K562 (cell line): ENCODE measurements around the gene GP2. TPM values are rescaled to one million over a fixed set of nuclear protein-coding genes. Genes with fewer than 3 reads are reported as not detected.

ENCODE experiments used
- ATAC-seq: fragments of 200-7000 bp; cut with Tn5 transposase; 3 replicates; pipeline ENCODE4 v1.9.1; 2020; ENCODE audit warnings: moderate library complexity
- BruUV-seq: library from RNA; stranded (reverse); fragments of 400-500 nt; replicated peaks from 2 replicates; lab custom pipeline; 2021; lab: Mats Ljungman, UMichigan
- CTCF ChIA-PET: fragments of 300-600 bp; formaldehyde crosslinking; extraction: SDS; loops from one replicate; lab custom pipeline; 2021; ENCODE audit warnings: low intra/inter-chr PET ratio; lab: Yijun Ruan, JAX
- POLR2A ChIA-PET: fragments of 300-600, 350-650 bp; sonication (Branson Sonifier 250); formaldehyde crosslinking; extraction: SDS; loops from one replicate; lab custom pipeline; 2021; ENCODE audit warnings: antibody characterized with exemption, inconsistent platforms; lab: Yijun Ruan, JAX
- DNase-seq, 4 experiments: peaks; one replicate each; pipeline versions ENCODE4 v3.0.0 to v3.0.0-alpha.2; 2011 to 2018; ENCODE audit warnings: low spot score in 3 of 4, mixed read lengths in 3 of 4; ENCODE audit errors: extremely low read depth in 1 of 4
- FAIRE-seq: peaks from 2 replicates; lab custom pipeline; 2011; peaks lifted over from hg19 to GRCh38; lab: Jason Lieb, UNC
- H2AFZ ChIP-seq: 2 replicates; pipeline ENCODE4 v1.6.0; 2011; ENCODE audit warnings: low read depth, low read length, control low read depth, inconsistent platforms
- H3K27ac ChIP-seq: fragments of 200-600 bp; 3 replicates; pipeline ENCODE4 v1.8.0; 2011; ENCODE audit warnings: low read depth, mild to moderate bottlenecking, control low read depth, inconsistent platforms, low read length, moderate library complexity, mixed read lengths; ENCODE audit errors: extremely low read depth
- H3K27me3 ChIP-seq, 2 experiments: fragments of 300-600 bp in 1 of 2; 2 replicates in 1 of 2; 3 replicates in 1 of 2; pipeline versions ENCODE4 v1.6.0 to v1.8.0; 2011; ENCODE audit warnings: inconsistent platforms in 2 of 2, low read length in 2 of 2, mild to moderate bottlenecking in 1 of 2, mixed read lengths in 1 of 2, moderate library complexity in 1 of 2; ENCODE audit not compliant: control insufficient read depth in 2 of 2, insufficient read depth in 2 of 2
- H3K36me3 ChIP-seq: fragments of 300-600 bp; 3 replicates; pipeline ENCODE4 v1.8.0; 2011; ENCODE audit warnings: mild to moderate bottlenecking, low read length, inconsistent platforms; ENCODE audit not compliant: control insufficient read depth, insufficient read depth
- H3K4me1 ChIP-seq, 2 experiments: fragments of 200-600 bp in 1 of 2; replicated peaks in 1 of 2; 2 replicates in 1 of 2; 3 replicates in 1 of 2; pipeline versions ENCODE4 v1.5.1 to v1.8.0; 2011; ENCODE audit warnings: inconsistent platforms in 2 of 2, low read length in 2 of 2, mild to moderate bottlenecking in 1 of 2, mixed read lengths in 1 of 2, moderate library complexity in 1 of 2; ENCODE audit not compliant: control insufficient read depth in 2 of 2, insufficient read depth in 2 of 2
- H3K4me2 ChIP-seq: 2 replicates; pipeline ENCODE4 v1.6.1; 2011; ENCODE audit warnings: low read length, control low read depth, inconsistent platforms, mixed read lengths; ENCODE audit not compliant: insufficient read depth
- H3K4me3 ChIP-seq: fragments of 200-600 bp; sonication (generic), shearing (Covaris generic); 2 replicates; pipeline ENCODE4 v1.5.1; 2016; ENCODE audit warnings: control low read depth, inconsistent platforms
- H3K79me2 ChIP-seq: fragments of 200-600 bp; 3 replicates; pipeline ENCODE4 v1.8.0; 2011; ENCODE audit warnings: low read length, inconsistent platforms; ENCODE audit not compliant: control insufficient read depth, insufficient read depth
- H3K9ac ChIP-seq, 2 experiments: 2 replicates each; pipeline versions ENCODE4 v1.6.0 to v1.6.1; 2011; ENCODE audit warnings: low read depth in 2 of 2, low read length in 2 of 2, control low read depth in 1 of 2, inconsistent platforms in 1 of 2, mild to moderate bottlenecking in 1 of 2, mixed read lengths in 1 of 2; ENCODE audit not compliant: insufficient read depth in 1 of 2
- H3K9me1 ChIP-seq: one replicate; pipeline ENCODE4 v1.6.0; 2011; ENCODE audit warnings: inconsistent platforms, mild to moderate bottlenecking, low read length, moderate library complexity; ENCODE audit not compliant: control insufficient read depth, insufficient read depth
- H3K9me3 ChIP-seq: replicated peaks from 2 replicates; pipeline ENCODE4 v1.5.1; 2011; ENCODE audit warnings: low read depth, low read length, inconsistent platforms; ENCODE audit not compliant: control insufficient read depth, insufficient read depth
- H4K20me1 ChIP-seq: replicated peaks from 2 replicates; pipeline ENCODE4 v1.6.1; 2011; ENCODE audit warnings: low read length, inconsistent platforms, mixed read lengths; ENCODE audit not compliant: control insufficient read depth, insufficient read depth
- GABPA ChIP-seq: fragments of 200-800 bp; sonication (Bioruptor generic); conservative IDR thresholded peaks from 2 replicates; pipeline ENCODE4 v1.6.1; 2016; ENCODE audit warnings: low read depth, missing genetic modification characterization, missing compliant biosample characterization
- HSF4 ChIP-seq: fragments of 250-450 bp; sonication (Bioruptor Pico); IDR thresholded peaks from 2 replicates; pipeline ENCODE4 v2.1.2; 2022; ENCODE audit warnings: mild to moderate bottlenecking, moderate library complexity, borderline replicate concordance
- KLF16 ChIP-seq: IDR thresholded peaks from 2 replicates; pipeline ENCODE4 v1.6.1; 2016; ENCODE audit warnings: antibody characterized with exemption
- NCOA1 ChIP-seq: fragments of 450-650 bp; IDR thresholded peaks from 2 replicates; pipeline ENCODE4 v1.6.1; 2016; ENCODE audit warnings: low read depth
- PTBP1 ChIP-seq: fragments of 200-400 bp; formaldehyde crosslinking; IDR thresholded peaks from 2 replicates; pipeline ENCODE4 v1.6.1; 2017; ENCODE audit warnings: low read depth, low read length
- RAD21 ChIP-seq, 2 experiments: fragments of 250-450 bp in 1 of 2; fragments of 450-650 bp in 1 of 2; sonication (Bioruptor Pico) in 1 of 2; formaldehyde crosslinking in 1 of 2; IDR thresholded peaks in 1 of 2; conservative IDR thresholded peaks in 1 of 2; 2 replicates each; pipeline versions ENCODE4 v1.4.0 to v1.8.0; 2020 to 2022; ENCODE audit warnings: mild to moderate bottlenecking in 2 of 2, moderate library complexity in 1 of 2
- ZBTB34 ChIP-seq: fragments of 250-450 bp; sonication (Bioruptor Pico); IDR thresholded peaks from 2 replicates; pipeline ENCODE4 v1.8.0; 2021; ENCODE audit warnings: mild to moderate bottlenecking, moderate library complexity
- ZFPM2 ChIP-seq: fragments of 250-450 bp; sonication (Bioruptor Pico); IDR thresholded peaks from 2 replicates; pipeline ENCODE4 v1.5.1; 2022; ENCODE audit warnings: mild to moderate bottlenecking
- WGBS: fragments of 100-300 bp; shearing (Covaris generic); methylation state at CpG from one replicate; pipeline ENCODE4 v1.1.6; 2016; ENCODE audit warnings: low coverage, mixed read lengths; ENCODE audit not compliant: insufficient coverage; ENCODE audit errors: missing lambda C conversion rate; 5-methylcytosine and 5-hydroxymethylcytosine counted together
- in situ Hi-C: fragments of 300-500 bp; cut with MboI; formaldehyde crosslinking; loops from 4 replicates; pipeline ENCODE4 v1.15.0; 2018; ENCODE audit warnings: inconsistent platforms, mixed read lengths
- intact Hi-C: fragments of 100-400 bp; cut with micrococcal nuclease; formaldehyde crosslinking; loops from 2 replicates; pipeline ENCODE4 v1.14.2; 2022
- polyA plus RNA-seq, 8 experiments: library from polyadenylated mRNA; depleted of rRNA in 4 of 8; stranded (reverse) in 5 of 8; unstranded in 3 of 8; fragments of >200 nt; fragmentation: Nextera tagmentation in 2 of 8; fragmentation: Illumina TruSeq in 1 of 8; extraction: Ambion mirVana in 2 of 8; extraction: Trizol in 1 of 8; gene quantifications; 2 replicates each; pipeline versions ENCODE4 v1.2.1 to v1.2.3, GENCODE V29; 2011 to 2014; ENCODE audit warnings: inconsistent platforms in 1 of 8, missing spikeins in 1 of 8
- total RNA-seq, 7 experiments: library from RNA; depleted of rRNA in 6 of 7; stranded (reverse); fragments of >200 nt in 6 of 7; fragmentation: Illumina TruSeq in 2 of 7; extraction: Trizol in 2 of 7; gene quantifications; 2 replicates each; pipeline versions ENCODE4 v1.2.1 to v1.2.3, GENCODE V29; 2011 to 2021; ENCODE audit warnings: low replicate concordance in 1 of 7
- TF ChIP-seq, protein P1 (sequence below): fragments of 450-650 bp; IDR thresholded peaks from 2 replicates; pipeline ENCODE4 v1.6.1; 2016; ENCODE audit warnings: missing biosample characterization, missing genetic modification characterization

Gene GP2
- total and polyA plus RNA-seq, 9 of the 15 experiments (the other 6 are each of a cell fraction or from before 2014, with no cell fraction given), result 5.9 TPM; not detected in 8

DNA sequence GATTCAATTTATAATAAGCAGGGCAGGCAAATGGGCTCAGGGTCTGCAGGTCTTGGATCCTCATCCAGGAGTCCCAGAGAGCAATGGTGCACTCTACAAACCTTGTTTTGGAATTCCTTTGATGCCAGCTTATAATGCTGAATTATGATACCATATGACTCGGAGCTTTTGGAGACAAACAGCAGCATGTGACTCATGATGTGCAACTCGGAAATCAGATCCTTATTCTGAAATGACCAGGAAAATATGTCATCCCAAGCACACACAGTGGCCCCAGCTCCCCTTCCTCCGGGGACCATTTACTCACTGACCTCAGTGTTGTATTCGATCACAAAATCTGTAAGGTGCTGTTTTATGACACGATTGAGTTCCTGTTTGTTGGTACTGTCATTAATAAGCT lies 45.4 kb upstream of the GP2 start (continued):
- TF ChIP-seq, protein P1, sequence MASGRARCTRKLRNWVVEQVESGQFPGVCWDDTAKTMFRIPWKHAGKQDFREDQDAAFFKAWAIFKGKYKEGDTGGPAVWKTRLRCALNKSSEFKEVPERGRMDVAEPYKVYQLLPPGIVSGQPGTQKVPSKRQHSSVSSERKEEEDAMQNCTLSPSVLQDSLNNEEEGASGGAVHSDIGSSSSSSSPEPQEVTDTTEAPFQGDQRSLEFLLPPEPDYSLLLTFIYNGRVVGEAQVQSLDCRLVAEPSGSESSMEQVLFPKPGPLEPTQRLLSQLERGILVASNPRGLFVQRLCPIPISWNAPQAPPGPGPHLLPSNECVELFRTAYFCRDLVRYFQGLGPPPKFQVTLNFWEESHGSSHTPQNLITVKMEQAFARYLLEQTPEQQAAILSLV (tag), result no peak
- TF ChIP-seq KLF16 (no peak), RAD21 (CRISPR knock-in tag; conservative IDR thresholded peaks at IDR 0.05 in 1 of 2, IDR thresholded peaks at IDR 0.05 in 1 of 2) (no peak), ZFPM2 (CRISPR knock-in tag) (no peak), PTBP1 (no peak), NCOA1 (no peak), ZBTB34 (no peak), HSF4 (CRISPR knock-in tag) (no peak)

DNA sequence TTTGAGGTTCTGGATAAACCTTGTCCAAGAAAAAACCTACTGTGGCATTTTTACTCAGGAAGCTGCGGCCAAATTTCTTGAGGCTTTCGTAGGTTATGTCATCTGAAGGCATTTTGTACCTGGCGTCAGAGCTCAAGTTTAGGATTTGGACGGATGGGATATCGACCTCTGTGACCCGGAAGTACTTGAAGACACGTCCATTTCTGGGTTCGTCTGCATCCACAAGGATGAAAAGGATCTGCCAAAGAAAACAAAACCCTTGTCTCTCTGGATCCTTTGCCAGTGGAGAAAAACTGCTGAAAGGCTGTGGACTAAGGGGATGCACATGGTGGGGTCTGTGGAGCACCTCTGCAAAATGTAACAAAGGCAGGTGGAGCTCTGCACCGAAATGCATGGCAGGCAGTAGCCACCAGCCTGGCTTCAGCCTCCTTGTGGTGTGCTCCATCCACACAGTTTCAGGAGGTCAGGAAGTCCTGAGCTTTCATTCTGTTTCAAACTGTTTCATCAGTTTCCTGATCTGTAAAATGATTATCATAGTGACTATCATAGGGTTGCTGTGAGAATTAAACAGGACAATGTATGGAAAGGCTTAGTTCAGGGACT lies 42.2 kb upstream of the GP2 start:
- FAIRE-seq, result no peak
- H3K79me2 ChIP-seq, result no peaks in the 10 kb centered on the region
- H3K4me2 ChIP-seq, result no peak overlapping the region
- H3K9me3 ChIP-seq, result no peaks in the 10 kb centered on the region
- H3K4me3 ChIP-seq, result no peak overlapping the region
- ATAC-seq, result no peak
- H3K9ac ChIP-seq, result no peak overlapping the region
- no peaks in the 10 kb centered on the region for H3K36me3 ChIP-seq
- H3K27ac ChIP-seq, result no peak overlapping the region
- H2AFZ ChIP-seq, result no peak overlapping the region
- in situ Hi-C loops, result no loop called here
- H3K4me1 ChIP-seq, result no peaks in the 10 kb centered on the region
- WGBS, result 2% methylated on average over 9 of the region's 9 CpGs
- no peaks in the 10 kb centered on the region for H3K9me1 ChIP-seq
- intact Hi-C loops, result no loop called here
- DNase-seq, result no peak
- BruUV-seq, result no TSS peak
- H4K20me1 ChIP-seq, result no peaks in the 10 kb centered on the region
- ChIA-PET CTCF (no interaction called here), POLR2A (interaction anchor here (0.7 kb wide), 1 partner anchor 401 kb away, joined by 4 read pairs; no protein-coding TSS in a partner anchor)
- no peaks in the 10 kb centered on the region for H3K27me3 ChIP-seq
- peak; percentile 69 for TF ChIP-seq GABPA (tag)
